GM04504 (cell line): ENCODE measurements around the gene KIF6.
A peak's percentile ranks its signal among the peaks of the same experiment; 100 is the strongest.

Source experiments
- DNase-seq: peaks from one replicate; pipeline ENCODE4 v3.0.0-alpha.2; 2012; ENCODE audit warnings: low read depth

KIF6 gene

GRCh38 chr6:39347906-39348585 is 377.2 kb downstream of the KIF6 start:
- peak; percentile 41 for DNase-seq

GRCh38 chr6:39347206-39347605 is 378.0 kb downstream of the KIF6 start:
- no peak for DNase-seq

GRCh38 chr6:39344821-39345280 is 380.4 kb downstream of the KIF6 start:
- DNase-seq, result no peak

DNA sequence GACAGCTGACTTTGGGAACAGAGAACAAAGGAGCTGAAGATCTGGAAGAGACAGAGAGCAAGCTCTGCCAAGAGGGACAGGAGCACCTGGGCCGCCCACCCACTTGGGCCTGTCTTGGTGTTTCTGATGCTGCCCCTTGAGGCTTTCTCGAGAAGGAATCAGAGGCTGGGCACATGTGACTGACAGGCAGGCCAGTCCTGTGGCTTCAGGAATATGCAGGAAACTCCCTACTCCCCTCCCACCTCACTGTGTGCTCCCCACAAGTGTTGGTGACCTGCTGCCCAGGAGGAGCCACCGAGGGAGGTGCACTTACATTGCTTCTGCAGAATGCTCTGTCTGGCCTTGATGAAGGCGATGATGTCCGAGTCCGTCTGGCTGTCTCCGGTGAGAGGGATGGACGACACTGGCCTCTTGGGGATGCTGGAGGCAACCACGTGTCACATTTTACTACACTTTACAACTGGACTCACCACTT is 381.8 kb downstream of the KIF6 start:
- DNase-seq, result no peak

DNA sequence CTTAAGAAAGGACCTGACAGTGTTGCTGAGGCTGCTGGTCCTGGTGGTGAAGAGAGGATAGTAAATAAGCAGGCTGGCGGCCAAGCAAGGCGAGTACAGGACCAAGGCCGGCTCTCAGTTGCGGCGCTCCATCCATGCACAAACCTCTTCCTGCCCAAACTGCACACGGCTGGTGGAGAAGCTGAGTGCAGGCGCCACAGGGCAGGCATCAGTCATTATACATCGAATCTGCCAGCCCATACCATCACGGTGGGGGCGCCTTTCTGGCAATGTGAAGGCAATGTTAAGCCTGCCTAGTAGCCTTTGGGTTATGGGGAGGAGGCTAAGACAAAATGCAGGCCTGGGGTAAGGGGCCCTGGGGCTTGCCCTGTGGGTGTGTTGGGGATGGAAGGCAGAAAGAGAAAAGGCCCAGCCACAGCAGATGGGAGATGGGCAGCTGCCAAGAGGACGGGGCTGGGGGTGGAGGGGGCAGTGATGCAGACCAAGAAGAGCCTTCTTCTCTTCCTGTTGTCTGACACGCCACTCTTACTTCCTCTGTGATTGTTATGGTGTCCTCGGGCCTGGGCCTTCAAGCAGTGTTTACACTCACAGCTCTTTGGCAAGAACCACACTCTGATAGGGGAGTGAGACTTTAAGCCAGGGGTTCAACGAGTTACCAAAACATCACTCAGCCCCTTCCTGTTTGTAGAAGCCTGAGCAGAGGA is 382.4 kb downstream of the KIF6 start:
- DNase-seq, result no peak

GRCh38 chr6:39341937-39342336 is 383.3 kb downstream of the KIF6 start:
- DNase-seq, result no peak

DNA sequence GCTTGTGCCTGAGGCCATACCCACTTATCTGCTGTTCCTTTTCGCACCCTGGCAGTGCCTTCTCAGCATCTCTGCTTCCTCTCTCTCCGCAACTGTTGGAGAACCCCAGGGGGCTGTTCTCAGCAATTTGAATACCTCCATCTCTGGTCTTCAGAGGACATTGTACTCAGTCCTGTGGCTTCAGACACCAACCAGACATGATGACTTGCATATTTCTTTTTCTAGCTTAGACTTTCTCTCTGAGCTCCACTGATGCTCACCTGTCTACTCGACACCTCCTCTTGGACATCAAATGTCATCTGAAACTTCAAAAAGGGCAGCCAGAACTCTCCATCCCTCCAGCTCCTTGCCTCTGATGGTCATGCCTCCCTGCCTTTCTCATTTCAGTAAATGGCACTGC is 383.9 kb downstream of the KIF6 start:
- no peak for DNase-seq

GRCh38 chr6:39339868-39340550 is 385.2 kb downstream of the KIF6 start:
- DNase-seq, result no peak

DNA sequence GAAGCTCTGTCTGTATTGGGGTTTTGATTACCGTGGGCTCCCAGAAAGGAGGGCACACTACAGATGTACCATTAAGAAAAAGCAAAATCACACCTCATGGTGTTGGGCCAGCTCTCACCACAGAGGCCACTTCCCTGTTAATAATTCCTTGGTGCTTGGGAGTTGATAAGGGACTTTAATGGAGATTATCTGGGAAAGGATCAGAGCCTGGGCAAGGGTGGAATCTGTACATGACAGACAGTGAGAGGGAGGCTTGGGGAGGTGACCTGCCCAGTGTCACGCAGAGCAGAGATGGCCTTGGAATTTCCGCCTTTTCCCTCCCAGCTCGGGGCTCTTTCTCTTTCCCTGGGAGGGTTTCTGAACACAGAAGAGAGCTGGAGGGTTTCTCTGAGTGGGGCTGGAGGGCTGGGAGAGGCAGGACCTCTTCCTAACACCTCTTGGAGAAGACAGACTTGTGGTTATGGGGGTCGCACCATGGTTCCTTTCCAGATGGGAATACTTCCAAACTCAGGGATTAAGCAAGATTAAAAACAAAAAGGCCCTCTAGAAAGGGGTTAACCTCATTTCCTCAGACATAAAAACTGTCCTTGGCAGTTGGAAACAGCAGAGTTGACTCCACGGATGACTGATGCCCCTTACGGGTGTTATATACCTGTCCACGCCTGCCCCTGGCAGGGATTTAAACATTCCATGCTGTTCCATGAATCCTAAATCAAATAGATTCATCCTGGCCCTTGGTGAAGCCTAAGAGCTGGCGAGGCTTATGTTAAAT is 385.9 kb downstream of the KIF6 start:
- no peak for DNase-seq

DNA sequence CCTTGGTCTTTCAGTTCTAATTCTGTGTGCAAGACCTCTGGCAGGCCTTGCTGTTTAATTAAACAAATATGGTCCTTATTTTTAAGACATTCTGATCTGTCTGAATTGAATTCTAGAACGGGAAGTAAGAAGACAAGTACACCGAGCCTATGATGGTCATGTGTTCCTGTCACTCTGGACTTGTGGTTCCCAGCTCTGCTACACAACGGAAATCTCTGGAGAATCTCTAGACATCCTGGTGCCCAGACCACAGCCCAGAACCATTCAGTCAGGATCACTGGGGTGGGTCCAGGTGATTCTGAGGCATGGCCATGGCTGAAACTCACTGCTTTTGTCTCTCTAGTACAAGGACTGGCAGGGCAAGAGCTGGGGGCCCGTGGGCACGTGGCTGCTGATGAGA is 386.8 kb downstream of the KIF6 start:
- no peak for DNase-seq

DNA sequence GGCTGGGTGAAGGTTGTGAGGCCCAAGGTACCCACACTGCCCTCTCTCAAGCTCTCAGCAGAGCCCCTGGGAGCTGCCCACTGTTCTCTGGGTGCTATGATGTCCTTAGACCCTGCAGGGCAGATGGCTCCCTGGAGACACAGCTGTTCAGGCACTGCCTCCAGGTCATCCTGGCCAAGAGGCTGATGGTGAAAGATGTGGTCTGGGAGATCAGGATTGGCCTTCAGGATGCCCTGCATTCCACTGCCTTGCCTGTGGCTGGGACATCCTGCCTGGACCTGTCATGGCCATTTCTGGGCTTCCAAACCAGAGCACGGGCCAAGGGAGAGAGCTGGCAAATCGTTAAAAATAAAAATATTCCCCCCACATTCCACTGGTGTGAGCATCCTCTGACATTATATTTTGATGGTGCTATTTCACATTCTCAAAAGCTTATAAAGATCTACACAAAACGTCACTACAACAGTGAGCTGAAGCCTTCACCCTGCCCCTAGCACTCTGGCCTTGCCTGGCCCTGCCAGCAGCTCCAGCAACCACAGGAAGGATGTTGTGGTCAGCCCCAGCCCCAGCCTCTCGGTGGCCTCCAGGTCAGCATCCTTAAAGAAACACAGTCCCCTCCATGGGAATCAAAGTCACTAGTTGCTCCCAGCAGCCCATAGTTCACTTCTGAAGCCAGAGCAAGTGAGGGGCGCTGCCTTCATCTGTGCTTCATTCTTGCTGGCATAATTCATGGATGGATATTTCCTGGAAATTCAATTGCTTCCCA is 389.2 kb downstream of the KIF6 start:
- peak; percentile 11 for DNase-seq

GRCh38 chr6:39333644-39334438 is 391.4 kb downstream of the KIF6 start:
- DNase-seq, result no peak

- no peak for DNase-seq
Observed at GRCh38 chr6:39330476-39330875, 394.7 kb downstream of the KIF6 start.

- no peak for DNase-seq
Observed at GRCh38 chr6:39330057-39330456, 395.2 kb downstream of the KIF6 start.

DNA sequence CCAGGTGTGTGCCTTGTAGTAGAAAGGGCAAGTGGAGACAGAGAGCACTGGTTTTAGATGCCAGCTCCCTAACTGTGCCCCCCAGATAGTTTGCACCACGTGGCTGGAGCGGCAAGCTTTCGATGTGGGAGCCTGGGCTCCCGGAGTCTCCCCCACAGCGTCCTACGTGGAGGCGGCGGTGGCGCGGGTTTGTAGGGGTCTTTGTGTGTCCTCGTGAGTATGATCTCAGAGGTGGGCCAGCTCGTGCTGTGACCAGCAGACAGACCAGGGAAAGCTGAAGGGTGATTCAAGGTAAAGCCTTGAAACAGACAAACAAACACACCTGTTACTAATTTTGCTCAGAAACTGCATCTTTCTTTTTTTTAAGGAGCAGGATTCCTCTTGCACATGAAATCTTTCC is 397.1 kb downstream of the KIF6 start:
- DNase-seq, result no peak

DNA sequence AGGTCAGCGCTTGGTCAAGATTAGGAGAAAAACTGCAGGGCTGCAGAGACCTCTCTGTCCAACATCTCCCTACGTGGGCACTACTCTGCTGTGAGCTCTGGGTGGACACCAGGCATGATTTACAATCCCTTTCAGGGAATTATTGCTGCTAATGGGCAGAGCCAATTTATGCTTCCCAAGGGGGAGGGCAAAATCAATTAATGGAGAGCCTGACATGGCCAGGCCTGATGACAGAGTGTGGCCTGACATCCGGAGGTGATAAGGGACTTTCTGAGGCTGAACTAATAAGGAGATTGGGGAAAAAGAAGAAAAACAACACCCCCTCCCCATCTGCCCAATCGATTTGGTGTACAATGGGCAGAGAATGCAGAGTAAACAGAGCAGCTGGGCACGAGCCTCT is 397.7 kb downstream of the KIF6 start:
- DNase-seq, result no peak

- DNase-seq, result no peak
Observed at GRCh38 chr6:39322306-39322850, 402.8 kb downstream of the KIF6 start, which contains the start of gene KCNK16. KCNK16 (minus strand) TSS chr6:39322702; CDS start chr6:39322540, 162 bp downstream.

DNA sequence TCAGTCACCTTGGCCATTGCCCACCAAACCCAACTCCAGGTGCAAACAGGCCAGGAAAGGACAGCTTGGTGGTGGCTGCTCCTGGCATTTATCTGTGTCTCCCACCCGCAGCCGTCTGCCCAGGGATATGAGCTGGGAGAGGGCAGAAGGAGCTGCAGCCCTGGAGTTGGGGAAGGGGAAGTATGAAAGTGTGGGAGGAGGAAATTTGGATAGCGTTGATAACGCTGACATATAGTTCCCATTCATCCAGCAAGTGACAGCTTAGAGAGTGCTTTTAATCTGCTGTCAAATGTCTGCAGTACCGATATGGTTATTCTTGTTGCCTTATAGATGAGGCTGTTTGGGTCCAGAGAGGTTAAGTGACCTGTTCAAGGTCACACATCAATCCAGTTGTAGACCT is 403.4 kb downstream of the KIF6 start:
- DNase-seq, result no peak

DNA sequence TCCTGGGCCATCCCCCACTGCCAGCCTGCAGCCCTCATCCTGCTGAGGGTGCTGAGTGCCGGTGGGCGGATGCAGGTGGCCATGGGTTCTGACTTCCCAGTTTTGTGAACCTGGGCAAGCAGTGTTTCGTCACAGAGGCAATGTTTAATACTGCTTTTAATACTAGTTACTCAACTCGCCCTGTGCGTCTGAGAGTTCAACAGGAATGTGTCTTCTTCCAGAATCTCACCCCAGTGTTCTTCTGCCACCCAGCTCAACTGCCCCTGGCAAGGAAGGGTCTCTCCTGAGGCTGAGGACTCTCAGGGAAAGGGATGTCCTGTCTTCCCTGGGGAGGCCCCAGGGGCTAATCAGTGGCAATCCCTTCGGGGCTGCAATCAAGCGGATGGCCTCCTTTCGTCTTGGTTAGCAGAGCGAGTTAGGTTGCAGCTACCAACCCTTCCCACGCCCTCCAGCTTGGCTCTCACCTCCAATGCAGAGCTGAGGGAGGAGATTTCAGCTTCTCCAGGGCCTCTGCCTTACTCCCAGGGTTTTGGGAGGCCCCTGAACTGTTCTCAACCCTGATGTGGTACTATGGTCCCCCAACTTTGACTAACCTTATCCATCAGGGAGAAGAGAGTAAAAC is 404.7 kb downstream of the KIF6 start:
- no peak for DNase-seq
